ENCODE data around the gene LRIT1.

LRIT1 gene

GRCh38 chr10:84262190-84262956 is 21.0 kb upstream of the LRIT1 start:
- H3K36me3 ChIP-seq (ENCODE audit: insufficient read depth, low read length) = no peaks in the 10 kb centered on the region
- H3K4me3 ChIP-seq (ENCODE audit: low read length) = no peak overlapping the region
- H3K27me3 ChIP-seq (ENCODE audit: insufficient read depth, low read length) = peaks cover 21% of the 10 kb centered on the region
- H2AFZ ChIP-seq (ENCODE audit: low read depth, low read length) = no peak overlapping the region
- peaks cover 3% of the 10 kb centered on the region for H3K4me1 ChIP-seq (ENCODE audit: insufficient read depth, low read length)
- no peaks in the 10 kb centered on the region for H3K9me3 ChIP-seq (ENCODE audit: low read length)

GRCh38 chr10:84261236-84261915 is 20.0 kb upstream of the LRIT1 start:
- Histone ChIP-seq H3K9me3 (ENCODE audit: low read length) (no peaks in the 10 kb centered on the region), H3K27me3 (ENCODE audit: insufficient read depth, low read length) (peaks cover 21% of the 10 kb centered on the region), H3K4me3 (ENCODE audit: low read length) (no peak overlapping the region), H3K36me3 (ENCODE audit: insufficient read depth, low read length) (no peaks in the 10 kb centered on the region), H3K4me1 (ENCODE audit: insufficient read depth, low read length) (peaks cover 3% of the 10 kb centered on the region), H2AFZ (ENCODE audit: low read depth, low read length) (no peak overlapping the region)

GRCh38 chr10:84258034-84258695 is 16.8 kb upstream of the LRIT1 start:
- Histone ChIP-seq H3K36me3 (ENCODE audit: insufficient read depth, low read length) (no peaks in the 10 kb centered on the region), H2AFZ (ENCODE audit: low read depth, low read length) (no peak overlapping the region), H3K9me3 (ENCODE audit: low read length) (no peaks in the 10 kb centered on the region), H3K4me3 (ENCODE audit: low read length) (no peak overlapping the region), H3K4me1 (ENCODE audit: insufficient read depth, low read length) (no peaks in the 10 kb centered on the region), H3K27me3 (ENCODE audit: insufficient read depth, low read length) (peaks cover 18% of the 10 kb centered on the region)

- H3K27me3 ChIP-seq (ENCODE audit: insufficient read depth, low read length) = peaks cover 16% of the 10 kb centered on the region
- no peak overlapping the region for H3K4me3 ChIP-seq (ENCODE audit: low read length)
- H2AFZ ChIP-seq (ENCODE audit: low read depth, low read length) = no peak overlapping the region
- no peaks in the 10 kb centered on the region for H3K9me3 ChIP-seq (ENCODE audit: low read length)
- H3K4me1 ChIP-seq (ENCODE audit: insufficient read depth, low read length) = no peaks in the 10 kb centered on the region
- no peaks in the 10 kb centered on the region for H3K36me3 ChIP-seq (ENCODE audit: insufficient read depth, low read length)
Observed at GRCh38 chr10:84257343-84258020, 16.1 kb upstream of the LRIT1 start.

DNA sequence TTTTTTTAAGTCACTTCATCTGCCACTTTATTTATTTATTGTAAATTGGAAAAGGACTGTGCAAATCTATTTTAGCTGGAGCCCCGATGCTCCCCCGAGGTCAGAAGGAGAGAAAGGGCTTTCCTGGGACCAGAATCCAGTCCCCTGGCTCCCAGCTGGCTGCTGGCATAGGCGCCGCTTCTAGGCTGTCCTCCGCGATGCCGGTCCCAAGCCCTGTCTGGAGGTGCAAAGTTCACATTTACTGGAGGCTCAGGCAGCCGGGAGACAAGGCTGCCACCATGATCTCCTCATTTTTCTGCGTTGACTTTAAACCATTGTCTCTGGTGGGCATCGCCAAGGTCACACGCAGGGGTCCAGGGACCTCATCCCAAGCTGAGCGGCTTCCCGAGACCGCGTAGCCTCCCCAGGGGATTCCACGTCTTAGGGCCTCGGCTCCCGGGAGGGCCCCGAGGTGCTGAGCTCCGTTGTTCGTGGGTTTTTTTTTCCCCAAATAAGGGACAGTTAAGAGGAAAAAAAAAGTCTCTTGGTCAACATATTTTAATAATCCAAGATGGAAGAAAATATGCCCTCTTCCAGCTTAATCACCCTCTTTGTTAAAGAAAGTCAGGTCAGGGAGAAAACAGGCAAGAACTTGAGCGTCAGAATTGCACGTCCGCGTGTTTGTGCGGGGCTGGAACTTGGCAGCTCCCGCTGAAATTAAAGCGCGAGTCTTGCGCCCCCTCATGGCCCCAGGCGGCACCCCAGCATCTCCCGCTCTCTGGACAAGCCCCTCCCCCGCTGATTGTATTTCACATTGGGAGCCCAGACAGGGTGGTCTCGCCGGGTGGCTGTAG is 15.4 kb upstream of the LRIT1 start:
- H3K4me1 ChIP-seq (ENCODE audit: insufficient read depth, low read length) = no peaks in the 10 kb centered on the region

DNA sequence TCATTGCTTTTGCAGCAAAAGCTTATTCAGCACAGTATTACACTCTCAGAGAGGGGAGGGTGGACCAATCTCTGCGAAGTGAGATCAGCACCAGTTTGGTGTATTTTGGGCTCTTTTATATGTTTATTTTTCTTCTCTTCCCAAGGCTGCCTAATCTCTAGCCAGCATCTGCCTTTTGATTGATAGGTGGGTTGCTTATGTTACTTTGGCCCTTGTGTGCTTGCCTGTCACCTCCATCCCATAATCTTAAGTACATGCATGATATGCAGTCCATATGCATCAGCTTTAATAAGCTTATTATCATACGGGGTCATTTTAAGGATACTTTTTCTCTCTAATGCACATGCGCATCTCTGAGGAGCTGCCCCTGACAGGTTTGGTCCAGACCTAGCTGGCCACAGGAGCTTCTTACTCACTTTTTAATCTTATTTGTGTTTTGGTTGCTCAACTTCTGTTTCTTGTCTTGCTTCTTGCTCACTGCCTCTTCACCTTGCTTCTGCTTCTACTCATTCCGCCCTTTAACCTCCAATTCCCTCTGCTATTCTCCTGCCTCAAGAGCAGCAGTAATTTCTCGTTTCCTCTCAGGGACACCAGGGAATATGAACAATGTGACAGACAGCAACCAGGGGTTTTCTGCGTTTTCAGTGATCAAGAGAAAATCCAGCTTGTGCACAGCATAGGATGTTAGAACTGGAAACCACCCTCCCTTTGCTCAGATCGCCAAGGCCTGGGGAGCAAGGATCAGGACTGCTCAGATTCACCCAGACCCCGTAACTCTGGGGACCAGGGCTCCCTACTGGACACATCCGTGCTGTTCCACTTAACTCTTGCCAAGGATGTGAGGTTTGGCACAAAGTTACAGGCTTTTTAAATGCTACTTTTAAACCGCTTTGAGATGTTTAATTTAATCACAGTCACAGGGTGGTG is 13.5 kb upstream of the LRIT1 start:
- H3K9me3 ChIP-seq (ENCODE audit: low read length) = no peaks in the 10 kb centered on the region

More for the DNA sequence above, 15.4 kb upstream of the LRIT1 start:
- Histone ChIP-seq H3K27me3 (ENCODE audit: insufficient read depth, low read length) (peaks cover 12% of the 10 kb centered on the region), H2AFZ (ENCODE audit: low read depth, low read length) (no peak overlapping the region), H3K36me3 (ENCODE audit: insufficient read depth, low read length) (no peaks in the 10 kb centered on the region), H3K9me3 (ENCODE audit: low read length) (no peaks in the 10 kb centered on the region), H3K4me3 (ENCODE audit: low read length) (no peak overlapping the region)

GRCh38 chr10:84248794-84249193 is 7.4 kb upstream of the LRIT1 start:
- H3K9me3 ChIP-seq (ENCODE audit: low read length) = no peaks in the 10 kb centered on the region
- no peak overlapping the region for H3K4me3 ChIP-seq (ENCODE audit: low read length)
- no peaks in the 10 kb centered on the region for H3K36me3 ChIP-seq (ENCODE audit: insufficient read depth, low read length)
- no peaks in the 10 kb centered on the region for H3K27me3 ChIP-seq (ENCODE audit: insufficient read depth, low read length)
- H3K4me1 ChIP-seq (ENCODE audit: insufficient read depth, low read length) = peaks cover 22% of the 10 kb centered on the region
- H2AFZ ChIP-seq (ENCODE audit: low read depth, low read length) = no peak overlapping the region

More for the DNA sequence above, 13.5 kb upstream of the LRIT1 start:
- Histone ChIP-seq H3K4me3 (ENCODE audit: low read length) (no peak overlapping the region), H3K27me3 (ENCODE audit: insufficient read depth, low read length) (no peaks in the 10 kb centered on the region), H3K36me3 (ENCODE audit: insufficient read depth, low read length) (no peaks in the 10 kb centered on the region), H3K4me1 (ENCODE audit: insufficient read depth, low read length) (no peaks in the 10 kb centered on the region), H2AFZ (ENCODE audit: low read depth, low read length) (no peak overlapping the region)

GRCh38 chr10:84247496-84247895 is 6.2 kb upstream of the LRIT1 start:
- H3K4me1 ChIP-seq (ENCODE audit: insufficient read depth, low read length) = peaks cover 22% of the 10 kb centered on the region
- H3K4me3 ChIP-seq (ENCODE audit: low read length) = no peak overlapping the region
- no peaks in the 10 kb centered on the region for H3K27me3 ChIP-seq (ENCODE audit: insufficient read depth, low read length)
- no peaks in the 10 kb centered on the region for H3K36me3 ChIP-seq (ENCODE audit: insufficient read depth, low read length)
- H2AFZ ChIP-seq (ENCODE audit: low read depth, low read length) = no peak overlapping the region
- no peaks in the 10 kb centered on the region for H3K9me3 ChIP-seq (ENCODE audit: low read length)

DNA sequence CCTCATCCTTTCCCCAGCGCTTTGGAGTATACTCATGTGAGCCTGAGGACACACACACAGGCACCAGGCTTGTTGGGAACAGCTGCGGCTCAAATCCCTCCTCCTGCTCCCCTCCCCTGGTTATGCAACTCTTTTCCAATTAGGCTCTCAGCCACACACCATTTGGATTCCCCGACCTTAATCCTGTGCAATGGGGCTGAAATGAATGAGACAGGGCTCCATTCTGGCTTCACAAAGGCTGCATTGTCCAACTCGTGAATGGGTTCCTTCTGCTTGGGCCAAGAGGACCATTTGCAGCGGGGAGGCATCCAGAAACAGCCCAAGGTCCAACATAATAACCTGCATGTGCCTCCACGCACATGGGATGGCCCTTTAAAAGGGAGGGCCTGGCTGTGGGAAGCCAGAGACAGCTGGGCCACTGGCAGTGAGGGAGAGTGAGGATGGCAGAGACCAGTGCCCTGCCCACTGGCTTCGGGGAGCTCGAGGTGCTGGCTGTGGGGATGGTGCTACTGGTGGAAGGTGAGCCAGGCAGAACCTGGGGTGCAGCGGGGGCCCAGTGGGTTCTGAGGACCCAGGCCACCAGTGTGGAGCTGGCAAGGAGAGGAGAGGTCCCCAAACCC is 3.4 kb upstream of the LRIT1 start, which contains the start of gene RGR:
TSS of gene RGR (plus strand) at position 403 of the 620 bp plus-strand sequence. CDS start at position 441, 38 bp downstream.
- Histone ChIP-seq H2AFZ (ENCODE audit: low read depth, low read length) (no peak within 1 kb of the TSS), H3K4me1 (ENCODE audit: insufficient read depth, low read length) (peaks cover 22% of the 10 kb centered on the region), H3K9me3 (ENCODE audit: low read length) (no peaks in the 10 kb centered on the region), H3K4me3 (ENCODE audit: low read length) (no peak within 1 kb of the TSS), H3K27me3 (ENCODE audit: insufficient read depth, low read length) (no peaks in the 10 kb centered on the region), H3K36me3 (ENCODE audit: insufficient read depth, low read length) (no peaks in the 10 kb centered on the region)

GRCh38 chr10:84243759-84244158 is 2.4 kb upstream of the LRIT1 start:
- Histone ChIP-seq H3K4me3 (ENCODE audit: low read length) (no peak overlapping the region), H2AFZ (ENCODE audit: low read depth, low read length) (no peak overlapping the region), H3K27me3 (ENCODE audit: insufficient read depth, low read length) (no peaks in the 10 kb centered on the region), H3K36me3 (ENCODE audit: insufficient read depth, low read length) (no peaks in the 10 kb centered on the region), H3K9me3 (ENCODE audit: low read length) (no peaks in the 10 kb centered on the region), H3K4me1 (ENCODE audit: insufficient read depth, low read length) (peaks cover 22% of the 10 kb centered on the region)

DNA sequence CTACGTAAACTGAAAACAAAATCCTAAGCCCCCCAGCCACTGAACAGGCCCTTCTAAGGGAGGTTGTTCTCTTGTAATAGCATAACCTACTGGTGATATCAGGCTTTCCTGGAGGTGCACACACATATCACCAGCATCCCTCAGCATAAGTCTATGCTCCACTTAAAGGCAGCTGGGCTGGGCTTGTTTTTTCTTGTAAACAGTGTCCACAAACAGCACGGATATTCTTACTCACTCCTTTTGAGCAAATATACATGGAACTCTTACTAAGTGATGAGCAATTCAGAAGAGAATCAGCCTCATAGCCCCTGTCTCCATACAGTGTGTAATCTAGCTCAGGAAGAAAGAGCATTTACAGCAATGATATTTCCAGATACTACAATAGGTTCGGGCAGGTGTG is 2.4 kb downstream of the LRIT1 start:
- H3K9me3 ChIP-seq (ENCODE audit: low read length) = peaks cover 4% of the 10 kb centered on the region
- H2AFZ ChIP-seq (ENCODE audit: low read depth, low read length) = no peak overlapping the region
- H3K4me1 ChIP-seq (ENCODE audit: insufficient read depth, low read length) = no peaks in the 10 kb centered on the region
- H3K36me3 ChIP-seq (ENCODE audit: insufficient read depth, low read length) = no peaks in the 10 kb centered on the region
- no peak overlapping the region for H3K4me3 ChIP-seq (ENCODE audit: low read length)
- H3K27me3 ChIP-seq (ENCODE audit: insufficient read depth, low read length) = no peaks in the 10 kb centered on the region

Data from neuron (in vitro differentiated cells).